GM23338 (cell line): ENCODE data around the gene BBS10. TPM values are rescaled to one million over a fixed set of nuclear protein-coding genes. Genes with fewer than 3 reads are reported as not detected.

Source experiments
- ATAC-seq: fragments of 200-7000 bp; cut with Tn5 transposase; 3 replicates; pipeline ENCODE4 v1.9.1; 2020
- DNase-seq: peaks from one replicate; pipeline ENCODE4 v3.0.0-alpha.2; 2015; ENCODE audit warnings: low spot score
- H2AFZ ChIP-seq: fragments of 200-600 bp; sonication (generic); 2 replicates; pipeline ENCODE4 v1.8.0; 2016; ENCODE audit warnings: antibody characterized with exemption, mild to moderate bottlenecking, moderate library complexity
- H3F3A ChIP-seq: fragments of 200-600 bp; sonication (generic); replicated peaks from 2 replicates; pipeline ENCODE4 v1.8.0; 2017; ENCODE audit warnings: antibody characterized with exemption, mixed run types, low read depth
- H3K27ac ChIP-seq: fragments of 200-600 bp; sonication (generic); 2 replicates; pipeline ENCODE4 v1.6.1; 2016; ENCODE audit warnings: low read depth
- H3K27me3 ChIP-seq: fragments of 200-600 bp; sonication (generic); 2 replicates; pipeline ENCODE4 v1.8.0; 2016; ENCODE audit warnings: mild to moderate bottlenecking, mixed run types, moderate library complexity; ENCODE audit not compliant: insufficient read depth
- H3K36me3 ChIP-seq: fragments of 200-600 bp; sonication (generic); 2 replicates; pipeline ENCODE4 v1.8.0; 2016; ENCODE audit warnings: mild to moderate bottlenecking; ENCODE audit not compliant: insufficient read depth
- H3K4me1 ChIP-seq: fragments of 200-600 bp; sonication (generic); 2 replicates; pipeline ENCODE4 v1.8.0; 2016; ENCODE audit warnings: mild to moderate bottlenecking, moderate library complexity; ENCODE audit not compliant: insufficient read depth
- H3K4me2 ChIP-seq: fragments of 200-600 bp; sonication (generic); 2 replicates; pipeline ENCODE4 v1.7.1; 2017; ENCODE audit warnings: mixed run types
- H3K4me3 ChIP-seq: fragments of 200-600 bp; sonication (generic); 2 replicates; pipeline ENCODE4 v1.6.1; 2016; ENCODE audit warnings: mixed run types
- H3K79me2 ChIP-seq: fragments of 200-600 bp; sonication (generic); replicated peaks from 2 replicates; pipeline ENCODE4 v1.8.0; 2017; ENCODE audit warnings: mild to moderate bottlenecking; ENCODE audit not compliant: insufficient read depth
- H3K9me2 ChIP-seq: fragments of 200-600 bp; sonication (generic); 2 replicates; pipeline ENCODE4 v1.8.0; 2017; ENCODE audit not compliant: insufficient read depth
- H4K20me1 ChIP-seq: fragments of 200-600 bp; sonication (generic); replicated peaks from 2 replicates; pipeline ENCODE4 v1.8.0; 2017; ENCODE audit warnings: mild to moderate bottlenecking; ENCODE audit not compliant: insufficient read depth
- H3K27ac Mint-ChIP-seq: 2 replicates; pipeline ENCODE4 v1.8.0; 2020; ENCODE audit warnings: inconsistent platforms, mild to moderate bottlenecking, moderate library complexity, mixed read lengths
- H3K27me3 Mint-ChIP-seq: 3 replicates; pipeline ENCODE4 v1.8.0; 2022; ENCODE audit warnings: low read depth, mild to moderate bottlenecking, moderate library complexity, mixed read lengths, inconsistent platforms; ENCODE audit not compliant: insufficient read depth, poor library complexity
- H3K36me3 Mint-ChIP-seq: 3 replicates; pipeline ENCODE4 v1.8.0; 2021; ENCODE audit warnings: low read depth, mild to moderate bottlenecking, inconsistent platforms, moderate library complexity, mixed read lengths
- H3K4me1 Mint-ChIP-seq: 3 replicates; pipeline ENCODE4 v1.8.0; 2020; ENCODE audit warnings: mild to moderate bottlenecking, inconsistent platforms, mixed read lengths
- H3K4me3 Mint-ChIP-seq: 3 replicates; pipeline ENCODE4 v1.8.0; 2021; ENCODE audit warnings: moderate library complexity, mild to moderate bottlenecking, inconsistent platforms, mixed read lengths
- H3K9me3 Mint-ChIP-seq: 3 replicates; pipeline ENCODE4 v1.8.0; 2020; ENCODE audit warnings: moderate library complexity, mild to moderate bottlenecking, inconsistent platforms, mixed read lengths
- CREB1 ChIP-seq: fragments of 250-450 bp; sonication (Bioruptor Pico); IDR thresholded peaks from 2 replicates; pipeline ENCODE4 v1.5.0; 2020; ENCODE audit warnings: low read depth, mild to moderate bottlenecking, moderate library complexity
- ETS1 ChIP-seq: IDR thresholded peaks from 2 replicates; pipeline ENCODE4 v1.6.1; 2016; ENCODE audit warnings: antibody characterized with exemption
- EZH2 ChIP-seq: fragments of 200-600 bp; sonication (generic); IDR thresholded peaks from one replicate; pipeline ENCODE4 v1.8.0; 2017; ENCODE audit warnings: antibody characterized with exemption, mild to moderate bottlenecking, low read depth; ENCODE audit not compliant: unreplicated experiment
- JUNB ChIP-seq: IDR thresholded peaks from one replicate; pipeline ENCODE4 v1.6.1; 2016; ENCODE audit warnings: antibody characterized with exemption; ENCODE audit not compliant: unreplicated experiment
- NANOG ChIP-seq: IDR thresholded peaks from 2 replicates; pipeline ENCODE4 v1.6.1; 2016; ENCODE audit warnings: antibody characterized with exemption, borderline replicate concordance
- ZNF462 ChIP-seq: fragments of 250-450 bp; sonication (Bioruptor Pico); IDR thresholded peaks from 2 replicates; pipeline ENCODE4 v1.5.0; 2020; ENCODE audit warnings: mild to moderate bottlenecking, moderate library complexity
- polyA plus RNA-seq: library from polyadenylated mRNA; unstranded; fragments of >200 nt; fragmentation: Nextera tagmentation; extraction: Ambion mirVana; gene quantifications from 2 replicates; pipeline ENCODE4 v1.2.1, GENCODE V29; 2016
- total RNA-seq: library from RNA; depleted of rRNA; stranded (reverse); fragments of >200 nt; shearing (Covaris generic); gene quantifications from 2 replicates; pipeline ENCODE4 v1.2.3, GENCODE V29; 2014

The BBS10 gene
- total and polyA plus RNA-seq, 2 experiments from 2014 or later = 5.2 to 12.8 TPM

- Histone ChIP-seq H2AFZ (no peak overlapping the region), H3F3A (no peaks in the 10 kb centered on the region), H3K27ac (no peak overlapping the region), H3K4me1 (peaks cover 8% of the 10 kb centered on the region; the same call in 1 of the 2 replicates), H3K27me3 (no peaks in the 10 kb centered on the region), H3K4me2 (no peak overlapping the region), H3K36me3 (no peaks in the 10 kb centered on the region), H3K9me2 (no peaks in the 10 kb centered on the region), H4K20me1 (no peaks in the 10 kb centered on the region), H3K4me3 (no peak overlapping the region), H3K79me2 (no peaks in the 10 kb centered on the region)
- Mint-ChIP-seq H3K36me3 (peaks cover 5% of the 10 kb centered on the region; the same call in 2 of the 3 replicates), H3K27me3 (no peaks in the 10 kb centered on the region), H3K27ac (peak overlapping the region; percentile 65), H3K4me1 (peaks cover 5% of the 10 kb centered on the region), H3K9me3 (no peaks in the 10 kb centered on the region), H3K4me3 (no peak overlapping the region)
- no peak for DNase-seq
- TF ChIP-seq JUNB = no peak
- TF ChIP-seq CREB1 (CRISPR knock-in tag) = no peak
- no peak for TF ChIP-seq ZNF462 (CRISPR knock-in tag)
- TF ChIP-seq NANOG = no peak
- TF ChIP-seq ETS1 = no peak
- no peak for TF ChIP-seq EZH2
- no peak for ATAC-seq
Measured at GRCh38 chr12:76384560-76384959, 36.3 kb upstream of the BBS10 start.
